ENCODE data around the gene CTCF.

DNA sequence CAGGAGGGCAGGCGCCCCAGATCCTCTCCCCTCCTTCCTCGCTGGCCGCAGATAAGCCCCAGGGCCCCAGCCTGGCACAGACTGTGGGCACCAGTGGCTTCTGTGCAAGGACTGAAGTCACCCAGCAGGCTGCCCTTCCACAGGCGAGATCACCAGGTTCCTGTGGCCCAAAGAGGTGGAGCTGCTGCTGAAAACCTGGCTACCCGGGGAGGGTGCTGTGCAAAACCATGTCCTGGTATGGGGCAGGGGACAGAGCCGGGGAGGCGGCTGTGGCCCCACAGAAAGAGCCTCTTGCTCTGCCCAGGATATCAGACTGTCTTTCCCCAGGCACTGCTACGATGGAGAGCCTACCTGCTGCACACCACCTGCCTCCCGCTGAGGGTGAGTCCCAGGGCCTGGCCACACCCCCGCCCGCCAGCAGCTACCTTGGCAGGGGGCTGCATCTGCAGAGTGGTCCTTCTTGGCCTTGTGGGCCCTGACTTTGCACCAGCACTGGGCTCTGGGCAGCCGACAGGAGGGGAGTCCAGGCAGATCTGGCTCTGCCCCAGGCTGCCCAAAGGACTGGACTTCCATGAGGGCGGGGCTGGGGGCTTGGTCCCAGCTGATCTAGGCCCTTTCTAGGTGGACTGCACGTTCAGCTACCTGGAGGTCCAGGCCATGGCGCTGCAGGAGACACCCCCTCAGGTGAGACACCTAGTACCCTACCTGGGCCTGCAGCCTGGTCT is 83.2 kb downstream of the CTCF start:
- TF ChIP-seq, protein P1, sequence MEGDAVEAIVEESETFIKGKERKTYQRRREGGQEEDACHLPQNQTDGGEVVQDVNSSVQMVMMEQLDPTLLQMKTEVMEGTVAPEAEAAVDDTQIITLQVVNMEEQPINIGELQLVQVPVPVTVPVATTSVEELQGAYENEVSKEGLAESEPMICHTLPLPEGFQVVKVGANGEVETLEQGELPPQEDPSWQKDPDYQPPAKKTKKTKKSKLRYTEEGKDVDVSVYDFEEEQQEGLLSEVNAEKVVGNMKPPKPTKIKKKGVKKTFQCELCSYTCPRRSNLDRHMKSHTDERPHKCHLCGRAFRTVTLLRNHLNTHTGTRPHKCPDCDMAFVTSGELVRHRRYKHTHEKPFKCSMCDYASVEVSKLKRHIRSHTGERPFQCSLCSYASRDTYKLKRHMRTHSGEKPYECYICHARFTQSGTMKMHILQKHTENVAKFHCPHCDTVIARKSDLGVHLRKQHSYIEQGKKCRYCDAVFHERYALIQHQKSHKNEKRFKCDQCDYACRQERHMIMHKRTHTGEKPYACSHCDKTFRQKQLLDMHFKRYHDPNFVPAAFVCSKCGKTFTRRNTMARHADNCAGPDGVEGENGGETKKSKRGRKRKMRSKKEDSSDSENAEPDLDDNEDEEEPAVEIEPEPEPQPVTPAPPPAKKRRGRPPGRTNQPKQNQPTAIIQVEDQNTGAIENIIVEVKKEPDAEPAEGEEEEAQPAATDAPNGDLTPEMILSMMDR (conservative IDR thresholded peaks at IDR 0.05; ENCODE audit: low read length), result no peak
- TF ChIP-seq EZH2phosphoT487 (IDR thresholded peaks at IDR 0.05; ENCODE audit: borderline replicate concordance), result no peak
